PC-9 (cell line): Measurements from ENCODE around the gene SF3B5. TPM values are rescaled to one million over a fixed set of nuclear protein-coding genes. Genes with fewer than 3 reads are reported as not detected.

Source experiments
- BruUV-seq: library from RNA; stranded (reverse); fragments of 400-500 nt; replicated peaks from 2 replicates; lab custom pipeline; 2021; lab: Mats Ljungman, UMichigan
- CTCF ChIA-PET: fragments of 300-600 bp; sonication (Branson Sonifier 250); formaldehyde crosslinking; loops from one replicate; lab custom pipeline; 2022; ENCODE audit warnings: antibody characterized with exemption; lab: Charles Lee
- POLR2A ChIA-PET: fragments of 300-600 bp; sonication (Branson Sonifier 250); formaldehyde crosslinking; loops from one replicate; lab custom pipeline; 2022; ENCODE audit warnings: antibody characterized with exemption; ENCODE audit not compliant: unreplicated experiment; lab: Charles Lee
- DNase-seq, 2 experiments: peaks; one replicate each; pipeline versions ENCODE4 v3.0.0 to v3.0.0-alpha.2; 2015 to 2022; ENCODE audit warnings: mixed read lengths in 1 of 2
- H2AFZ ChIP-seq: fragments of 200-600 bp; sonication (generic); 2 replicates; pipeline ENCODE4 v1.8.1; 2017; ENCODE audit warnings: antibody characterized with exemption
- H3F3A ChIP-seq: fragments of 200-600 bp; sonication (generic); 2 replicates; pipeline ENCODE4 v1.8.1; 2017; ENCODE audit warnings: antibody characterized with exemption, mild to moderate bottlenecking, low read depth; ENCODE audit not compliant: insufficient read depth
- H3K27ac ChIP-seq: fragments of 200-600 bp; sonication (generic); 2 replicates; pipeline ENCODE4 v1.6.1; 2016; ENCODE audit warnings: mixed run types
- H3K27me3 ChIP-seq: fragments of 200-600 bp; sonication (generic); 2 replicates; pipeline ENCODE4 v1.6.1; 2016; ENCODE audit warnings: low read depth, mixed run types; ENCODE audit not compliant: insufficient read depth
- H3K36me3 ChIP-seq: fragments of 200-600 bp; sonication (generic); 2 replicates; pipeline ENCODE4 v1.6.1; 2016; ENCODE audit warnings: low read depth, mixed run types
- H3K4me1 ChIP-seq: fragments of 200-600 bp; sonication (generic); replicated peaks from 2 replicates; pipeline ENCODE4 v1.6.1; 2016; ENCODE audit warnings: mixed run types; ENCODE audit not compliant: insufficient read depth
- H3K4me2 ChIP-seq: fragments of 200-600 bp; sonication (generic); 2 replicates; pipeline ENCODE4 v1.6.1; 2017; ENCODE audit warnings: mixed run types
- H3K4me3 ChIP-seq: fragments of 200-600 bp; sonication (generic); 2 replicates; pipeline ENCODE4 v1.6.1; 2016; ENCODE audit warnings: mixed run types
- H3K79me2 ChIP-seq: fragments of 200-600 bp; sonication (generic); 2 replicates; pipeline ENCODE4 v1.6.1; 2017; ENCODE audit warnings: low read depth, mixed run types
- H3K9me2 ChIP-seq: fragments of 200-600 bp; sonication (generic); 2 replicates; pipeline ENCODE4 v1.8.1; 2017; ENCODE audit warnings: mild to moderate bottlenecking; ENCODE audit not compliant: insufficient read depth
- H3K9me3 ChIP-seq: fragments of 200-600 bp; sonication (generic); 2 replicates; pipeline ENCODE4 v1.8.1; 2016; ENCODE audit warnings: low read depth; ENCODE audit not compliant: insufficient read depth
- H4K20me1 ChIP-seq: fragments of 200-600 bp; sonication (generic); 2 replicates; pipeline ENCODE4 v1.8.1; 2017; ENCODE audit not compliant: insufficient read depth
- EZH2 ChIP-seq: fragments of 200-600 bp; sonication (generic); IDR thresholded peaks from 2 replicates; pipeline ENCODE4 v1.8.0; 2017; ENCODE audit warnings: antibody characterized with exemption, low read depth
- intact Hi-C: fragments of 100-400 bp; cut with micrococcal nuclease; formaldehyde crosslinking; loops from one replicate; pipeline ENCODE4 v1.10.0; 2022; ENCODE audit not compliant: unreplicated experiment
- total RNA-seq: library from RNA; stranded (reverse); gene quantifications from 2 replicates; pipeline ENCODE4 v1.2.3, GENCODE V29; 2021
- TF ChIP-seq, protein P1 (sequence below): fragments of 200-600 bp; sonication (generic); conservative IDR thresholded peaks from 2 replicates; pipeline ENCODE4 v1.6.1; 2017; ENCODE audit warnings: mixed run types, antibody characterized with exemption, mild to moderate bottlenecking, moderate library complexity

The SF3B5 gene
- total RNA-seq, 1 experiment from 2014 or later, result 125 TPM

DNA sequence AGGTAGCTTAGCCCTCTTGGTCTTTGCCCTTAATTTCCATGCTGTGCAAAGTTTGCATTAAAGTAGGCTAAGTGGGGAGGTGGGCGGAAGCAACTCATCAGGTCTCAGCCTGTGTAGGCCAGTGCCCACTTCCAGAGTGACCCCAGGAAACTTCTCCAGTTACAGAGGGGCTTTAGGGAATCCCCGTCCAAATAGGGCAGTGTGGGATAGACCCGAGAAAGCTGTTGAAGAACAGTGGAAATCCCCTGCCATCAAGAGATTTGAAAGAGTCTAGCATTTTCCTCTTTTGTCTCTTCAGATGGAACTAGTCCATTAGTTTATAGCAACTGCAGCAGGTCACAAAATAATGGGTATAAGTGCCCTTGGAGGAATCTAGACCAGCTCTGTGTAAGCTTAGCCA lies 20.2 kb downstream of the SF3B5 start:
- Histone ChIP-seq H3K27ac (no peak overlapping the region), H3K27me3 (no peaks in the 10 kb centered on the region), H3K79me2 (no peaks in the 10 kb centered on the region), H3K36me3 (no peaks in the 10 kb centered on the region), H3K4me1 (no peaks in the 10 kb centered on the region), H3K9me3 (no peaks in the 10 kb centered on the region), H3F3A (no peaks in the 10 kb centered on the region), H2AFZ (no peak overlapping the region), H3K9me2 (no peaks in the 10 kb centered on the region), H4K20me1 (no peaks in the 10 kb centered on the region), H3K4me3 (no peak overlapping the region), H3K4me2 (no peak overlapping the region)
- ChIA-PET POLR2A (no interaction called here), CTCF (no interaction called here)
- DNase-seq, result no peak
- no peak for TF ChIP-seq EZH2
- TF ChIP-seq, protein P1, sequence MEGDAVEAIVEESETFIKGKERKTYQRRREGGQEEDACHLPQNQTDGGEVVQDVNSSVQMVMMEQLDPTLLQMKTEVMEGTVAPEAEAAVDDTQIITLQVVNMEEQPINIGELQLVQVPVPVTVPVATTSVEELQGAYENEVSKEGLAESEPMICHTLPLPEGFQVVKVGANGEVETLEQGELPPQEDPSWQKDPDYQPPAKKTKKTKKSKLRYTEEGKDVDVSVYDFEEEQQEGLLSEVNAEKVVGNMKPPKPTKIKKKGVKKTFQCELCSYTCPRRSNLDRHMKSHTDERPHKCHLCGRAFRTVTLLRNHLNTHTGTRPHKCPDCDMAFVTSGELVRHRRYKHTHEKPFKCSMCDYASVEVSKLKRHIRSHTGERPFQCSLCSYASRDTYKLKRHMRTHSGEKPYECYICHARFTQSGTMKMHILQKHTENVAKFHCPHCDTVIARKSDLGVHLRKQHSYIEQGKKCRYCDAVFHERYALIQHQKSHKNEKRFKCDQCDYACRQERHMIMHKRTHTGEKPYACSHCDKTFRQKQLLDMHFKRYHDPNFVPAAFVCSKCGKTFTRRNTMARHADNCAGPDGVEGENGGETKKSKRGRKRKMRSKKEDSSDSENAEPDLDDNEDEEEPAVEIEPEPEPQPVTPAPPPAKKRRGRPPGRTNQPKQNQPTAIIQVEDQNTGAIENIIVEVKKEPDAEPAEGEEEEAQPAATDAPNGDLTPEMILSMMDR, result no peak
- intact Hi-C loops, result no loop called here
- BruUV-seq, result no TSS peak

DNA sequence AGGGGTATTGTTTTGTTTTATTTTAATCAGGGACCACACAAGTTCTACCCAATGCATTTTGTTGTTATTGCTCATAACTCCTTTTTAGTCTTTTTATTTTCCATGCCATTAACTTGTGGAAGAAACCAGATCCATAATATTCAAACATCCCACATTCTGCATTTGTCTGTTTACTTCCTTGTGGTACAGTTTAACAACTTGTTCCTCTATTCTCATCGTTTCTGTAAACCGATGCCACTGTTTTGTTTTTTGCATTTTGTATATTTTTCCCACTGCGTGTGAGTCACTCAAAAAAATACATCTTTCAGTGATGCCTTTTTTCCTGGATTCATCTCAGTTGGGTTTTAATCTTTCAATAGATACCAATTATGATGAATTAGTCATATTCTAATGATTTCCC lies 22.3 kb downstream of the SF3B5 start:
- no peak overlapping the region for H3K4me3 ChIP-seq
- H3K9me2 ChIP-seq, result no peaks in the 10 kb centered on the region
- TF ChIP-seq, protein P1, result no peak
- no peak for TF ChIP-seq EZH2
- H3K27me3 ChIP-seq, result no peaks in the 10 kb centered on the region
- ChIA-PET CTCF (interaction anchor here (0.5 kb wide), 1 partner anchor 399 kb away, joined by 5 read pairs; no protein-coding TSS in a partner anchor), POLR2A (no interaction called here)
- BruUV-seq, result no TSS peak
- H3K4me2 ChIP-seq, result no peak overlapping the region
- no peaks in the 10 kb centered on the region for H3F3A ChIP-seq
- no peaks in the 10 kb centered on the region for H3K36me3 ChIP-seq
- H2AFZ ChIP-seq, result no peak overlapping the region
- H3K9me3 ChIP-seq, result no peaks in the 10 kb centered on the region
- H4K20me1 ChIP-seq, result no peaks in the 10 kb centered on the region
- H3K79me2 ChIP-seq, result no peaks in the 10 kb centered on the region
- H3K27ac ChIP-seq, result no peak overlapping the region
- no peak for DNase-seq
- intact Hi-C loops, result no loop called here
- H3K4me1 ChIP-seq, result no peaks in the 10 kb centered on the region

DNA sequence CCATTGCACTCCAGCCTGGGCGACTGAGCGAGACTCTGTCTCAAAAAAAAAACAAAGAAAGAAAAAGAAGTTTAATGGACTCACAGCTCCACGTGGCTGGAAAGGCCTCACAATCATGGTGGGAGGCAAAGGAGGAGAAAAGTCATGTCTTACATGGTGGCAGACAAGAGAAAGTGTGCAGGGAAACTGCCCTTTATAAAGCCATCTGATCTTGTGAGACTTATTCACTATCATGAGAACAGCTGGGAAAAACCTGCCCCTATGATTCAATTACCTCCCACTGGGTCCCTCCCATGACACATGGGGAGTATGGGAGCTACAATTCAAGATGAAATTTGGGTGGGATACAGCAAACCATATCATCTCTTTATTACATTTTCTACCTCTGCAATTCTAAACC lies 25.9 kb downstream of the SF3B5 start:
- no TSS peak for BruUV-seq
- intact Hi-C loops, result no loop called here

More for the DNA sequence above, 25.9 kb downstream of the SF3B5 start:
- Histone ChIP-seq H3K9me2 (no peaks in the 10 kb centered on the region), H3K36me3 (no peaks in the 10 kb centered on the region), H3K27me3 (peaks cover 9% of the 10 kb centered on the region; the same call in 1 of the 2 replicates), H3K9me3 (no peaks in the 10 kb centered on the region), H4K20me1 (no peaks in the 10 kb centered on the region), H3K79me2 (no peaks in the 10 kb centered on the region), H3K27ac (no peak overlapping the region), H3K4me3 (no peak overlapping the region), H3K4me1 (no peaks in the 10 kb centered on the region), H3F3A (no peaks in the 10 kb centered on the region), H2AFZ (no peak overlapping the region), H3K4me2 (no peak overlapping the region)
- CTCF ChIA-PET, result no interaction called here
- no peak for DNase-seq
- POLR2A ChIA-PET, result interaction anchor here (0.5 kb wide), 1 partner anchor 1686 kb away, joined by 4 read pairs; no protein-coding TSS in a partner anchor
- no peak for TF ChIP-seq EZH2
- TF ChIP-seq, protein P1, result no peak
